Right cardiac atrium (tissue), 5 donors: ENCODE results near the gene ATXN2. TPM values are rescaled to one million over a fixed set of nuclear protein-coding genes. Genes with fewer than 3 reads are reported as not detected.
A peak's percentile ranks its signal among the peaks of the same experiment; 100 is the strongest.

Source experiments
- ATAC-seq, 2 donors: fragments of 200-7000 bp; cut with Tn5 transposase; one replicate each; pipeline versions ENCODE4 v1.8.0 to v1.9.1; 2020; ENCODE audit warnings: moderate library complexity in 2 of 2, mild to moderate bottlenecking in 1 of 2
- DNase-seq, 3 donors: peaks; one replicate each; pipeline ENCODE4 v3.0.0-alpha.2; 2020
- H3K27ac ChIP-seq: one replicate; pipeline ENCODE4 v1.5.1; 2013; ENCODE audit warnings: mild to moderate bottlenecking, low read length, control low read depth, moderate library complexity
- H3K27me3 ChIP-seq: one replicate; pipeline ENCODE4 v1.6.1; 2013; ENCODE audit not compliant: control insufficient read depth, insufficient read depth
- H3K4me1 ChIP-seq: one replicate; pipeline ENCODE4 v1.6.1; 2013; ENCODE audit warnings: low read length; ENCODE audit not compliant: control insufficient read depth, insufficient read depth
- H3K4me3 ChIP-seq: one replicate; pipeline ENCODE4 v1.5.1; 2013; ENCODE audit warnings: low read length, control low read depth
- H3K9me3 ChIP-seq: one replicate; pipeline ENCODE4 v1.6.1; 2013; ENCODE audit warnings: low read length; ENCODE audit not compliant: control insufficient read depth
- WGBS: extraction: QIAGEN DNeasy Blood & Tissue Kit; methylation state at CpG from one replicate; pipeline ENCODE4 v1.1.7; 2013; 5-methylcytosine and 5-hydroxymethylcytosine counted together
- intact Hi-C, 4 donors: fragments of 100-400 bp; cut with DNase I; formaldehyde crosslinking; loops; one replicate each; pipeline versions ENCODE4 v1.11.0 to v1.14.0; 2022 to 2023
- polyA plus RNA-seq: library from polyadenylated mRNA; stranded (reverse); fragments of 200-250 nt; gene quantifications from one replicate; pipeline ENCODE4 v1.2.3, GENCODE V29; 2013
- total RNA-seq, 4 donors: library from RNA; stranded (reverse); fragmentation: NEBNext Ultra II Directional; extraction: Animal tissue kit (Norgen Biotek cat#: 25700); gene quantifications; one replicate each; pipeline ENCODE4 v1.2.1, GENCODE V29; 2021
- donor health status: healthy with polysubstance abuse.
- donor health status: DM: no; HTN: yes; CAD: no.
- donor health status: DM: no; HTN: no; CAD: no.
- donor health status: DM: no; HTN: yes; CAD: no; lungs with severe emphysema.
- donor health status: DM: yes; HTN: yes; CAD: no.

The ATXN2 gene
- total and polyA plus RNA-seq, 5 donors = 27.4 to 57.2 (median 56.8) TPM

DNA sequence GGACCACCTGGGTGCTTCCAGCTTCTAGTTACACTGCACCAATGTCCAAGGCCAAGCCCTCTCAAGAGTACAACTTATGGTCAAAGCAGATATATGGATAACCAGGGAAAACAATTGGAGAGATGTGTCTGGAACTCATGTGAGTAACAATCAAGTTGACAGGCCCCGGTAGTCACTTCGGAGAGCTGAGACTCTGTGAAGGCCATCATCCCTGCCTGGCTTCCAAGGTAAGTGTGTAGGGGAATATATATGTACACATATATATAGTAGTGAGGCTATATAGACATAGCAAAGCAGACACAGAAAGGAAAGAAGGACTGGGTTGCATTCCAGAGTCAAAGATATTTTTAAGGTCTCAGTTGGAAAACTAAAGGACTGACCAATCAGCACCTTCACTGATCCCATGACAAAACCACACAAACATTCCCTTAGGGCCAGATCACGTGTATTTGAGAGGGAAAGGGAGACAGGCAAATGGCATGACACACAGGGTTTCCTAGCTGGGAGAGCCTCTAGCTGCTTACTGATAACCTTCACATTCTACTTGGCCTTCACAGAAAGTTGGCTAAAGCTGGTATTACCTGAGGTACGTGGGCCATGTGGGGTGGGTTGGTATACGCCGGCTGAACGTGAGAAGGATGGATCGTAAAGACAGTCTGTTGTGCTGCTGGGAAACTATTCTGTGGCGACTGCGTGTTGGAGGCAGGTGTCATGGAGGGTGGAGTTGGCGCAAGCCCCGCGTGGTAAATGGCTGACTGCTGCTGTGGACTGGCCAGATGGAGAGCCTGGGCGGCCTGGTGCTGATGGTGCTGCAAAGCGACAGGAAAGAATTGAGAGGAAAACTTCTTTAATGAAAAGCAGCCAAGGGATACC lies 143.4 kb downstream of the ATXN2 start:
- ATAC-seq (no peak), DNase-seq (no peak)
- WGBS = 88% methylated on average over 15 of the region's 15 CpGs
- Histone ChIP-seq H3K9me3 (no peaks in the 10 kb centered on the region), H3K4me3 (no peak overlapping the region), H3K4me1 (peaks cover 1% of the 10 kb centered on the region), H3K27ac (no peak overlapping the region), H3K27me3 (no peaks in the 10 kb centered on the region)
- intact Hi-C loops = no loop called here

DNA sequence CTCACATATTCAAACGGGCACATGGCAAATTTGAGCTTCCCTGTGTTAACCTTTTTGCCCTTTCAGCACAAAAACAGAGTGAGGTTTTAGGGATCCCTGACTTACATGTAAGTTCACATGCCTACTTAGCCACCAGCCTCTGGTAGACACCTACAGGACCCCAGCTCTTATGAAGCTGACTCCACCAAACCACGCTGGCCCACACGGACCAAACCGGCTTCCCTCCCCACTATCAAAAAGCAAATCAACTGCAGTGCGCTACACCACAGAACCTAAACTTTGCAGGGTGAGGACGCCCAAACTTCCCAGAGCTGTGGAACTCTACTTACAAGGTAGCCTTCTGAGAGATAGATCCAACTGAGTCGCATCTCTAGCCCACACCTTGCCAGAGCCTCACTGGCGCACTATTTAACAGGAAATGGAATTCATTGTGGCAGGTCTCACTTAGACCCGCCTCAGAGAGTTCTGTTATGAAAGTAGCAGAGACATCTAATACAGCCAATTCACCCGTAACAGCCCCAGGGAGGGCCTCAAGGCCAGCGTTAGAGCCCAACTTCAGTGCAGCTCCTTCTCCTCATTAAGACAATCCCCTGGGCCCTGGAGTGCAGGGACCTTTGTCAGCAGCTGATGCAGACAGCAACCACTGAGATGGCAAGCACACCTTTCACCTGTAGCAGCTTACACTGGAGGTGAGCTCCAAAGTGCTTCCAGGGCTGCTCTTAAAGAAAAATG lies 144.2 kb downstream of the ATXN2 start:
- ATAC-seq = no peak
- Histone ChIP-seq H3K9me3 (no peaks in the 10 kb centered on the region), H3K4me3 (no peak overlapping the region), H3K4me1 (peaks cover 2% of the 10 kb centered on the region), H3K27me3 (no peaks in the 10 kb centered on the region), H3K27ac (no peak overlapping the region)
- intact Hi-C loops = loop anchor here in 2 of 4 donors (5.0 kb wide), 1 partner anchor 58 kb away; no protein-coding TSS in a partner anchor
- 75% methylated on average over 11 of the region's 11 CpGs for WGBS
- DNase-seq = no peak

DNA sequence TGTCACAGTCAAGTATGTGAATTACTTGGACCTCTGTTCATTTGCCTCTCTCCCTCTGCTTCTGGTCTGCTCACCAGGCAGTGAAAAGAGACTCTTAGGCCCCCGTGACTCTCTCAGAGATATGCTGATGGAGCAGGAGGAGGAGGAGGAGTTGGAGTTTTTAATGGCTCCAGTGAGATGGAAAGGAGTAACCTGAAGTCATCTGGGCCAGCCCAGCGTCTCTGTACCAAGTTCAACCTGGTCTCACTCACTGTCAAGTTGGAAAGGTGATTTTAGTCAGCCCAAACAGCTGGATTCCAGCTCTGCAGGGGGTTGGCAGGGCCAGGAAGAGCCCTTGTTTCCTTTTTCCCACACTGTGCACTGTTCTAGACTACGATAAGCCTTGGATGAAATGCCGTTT lies 144.8 kb downstream of the ATXN2 start:
- WGBS = 57% methylated on average over 4 of the region's 4 CpGs
- intact Hi-C loops = loop anchor here in 2 of 4 donors (5.0 kb wide), 1 partner anchor 57 kb away; no protein-coding TSS in a partner anchor
- no peak for DNase-seq

DNA sequence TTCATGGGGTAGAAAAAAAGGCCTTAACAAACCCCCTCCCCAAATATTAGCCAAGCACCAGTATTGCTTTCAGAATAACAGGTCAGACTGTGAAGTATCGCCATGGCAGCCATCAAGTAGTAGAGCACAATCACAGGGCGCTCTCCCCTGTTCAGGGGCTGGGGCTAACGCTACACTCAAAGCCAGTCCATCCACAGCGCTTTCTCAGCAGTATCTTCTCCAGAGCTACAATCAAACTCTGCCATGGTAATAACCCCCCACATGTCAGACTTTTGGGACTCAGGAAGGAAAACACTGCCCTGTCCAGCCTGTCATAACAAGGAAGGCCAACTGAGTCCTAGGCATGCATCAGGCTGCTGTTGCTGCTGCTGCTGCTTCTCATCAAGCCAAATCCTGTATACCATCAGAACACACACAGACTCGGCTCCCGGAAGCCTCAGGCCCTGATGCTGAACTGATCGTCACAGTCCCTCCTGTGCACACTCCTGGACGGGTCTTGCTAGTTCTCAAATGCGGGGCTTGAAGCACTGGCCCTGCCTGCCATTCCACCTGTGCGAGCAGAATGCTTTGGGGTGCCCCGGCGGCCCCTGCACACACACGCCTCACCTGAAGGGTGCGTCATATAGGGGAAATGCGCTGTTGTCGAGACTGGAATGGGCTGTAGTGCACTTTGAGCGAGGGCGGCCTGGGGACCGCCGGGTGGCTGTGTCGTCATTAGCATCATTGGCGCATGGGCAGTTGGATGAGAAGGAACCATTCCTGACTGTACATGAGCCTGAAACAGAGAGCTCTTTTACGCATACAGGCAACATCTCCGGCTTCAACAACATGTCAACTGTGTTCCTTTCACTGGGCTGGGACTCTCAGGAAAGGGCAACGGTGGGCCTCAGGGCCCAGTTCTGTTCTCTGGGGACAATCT lies 145.8 kb downstream of the ATXN2 start:
- DNase-seq = peak in 1 of 3 donors; percentile 55

More for the DNA sequence above, 144.8 kb downstream of the ATXN2 start:
- Histone ChIP-seq H3K27ac (no peak overlapping the region), H3K27me3 (no peaks in the 10 kb centered on the region), H3K9me3 (no peaks in the 10 kb centered on the region), H3K4me1 (peaks cover 4% of the 10 kb centered on the region), H3K4me3 (no peak overlapping the region)
- ATAC-seq = no peak

DNA sequence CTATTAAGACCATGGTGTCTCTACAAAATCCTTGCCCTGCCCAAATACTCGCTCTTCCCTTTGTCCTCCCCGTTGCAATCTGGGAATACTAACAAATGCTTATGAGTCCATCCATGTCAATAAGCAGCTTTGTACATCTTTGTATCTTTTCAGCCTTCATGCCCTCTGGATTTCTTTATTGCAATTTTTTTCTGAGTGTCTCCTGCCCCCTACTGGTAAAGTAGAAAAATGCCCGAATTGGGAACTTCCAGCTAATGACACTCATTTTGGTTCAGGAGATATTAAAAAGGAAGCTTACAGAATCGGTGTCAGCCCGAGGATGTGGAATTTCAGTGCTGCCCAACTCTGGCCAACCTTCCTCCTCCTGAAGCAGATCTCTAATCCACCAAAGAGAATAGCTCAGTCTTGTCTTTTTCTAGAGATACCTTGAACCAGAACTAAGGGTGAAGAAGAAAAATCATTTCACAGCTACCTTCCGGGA lies 147.4 kb downstream of the ATXN2 start:
- WGBS = 35% methylated on average over 6 of the region's 6 CpGs
- ATAC-seq = no peak
- no peak overlapping the region for H3K27ac ChIP-seq

More for the DNA sequence above, 145.8 kb downstream of the ATXN2 start:
- H3K9me3 ChIP-seq = no peaks in the 10 kb centered on the region
- H3K4me1 ChIP-seq = peaks cover 4% of the 10 kb centered on the region
- H3K27me3 ChIP-seq = no peaks in the 10 kb centered on the region
- 91% methylated on average over 25 of the region's 25 CpGs for WGBS
- H3K27ac ChIP-seq = no peak overlapping the region
- no peak for ATAC-seq
- no peak overlapping the region for H3K4me3 ChIP-seq
- intact Hi-C loops = loop anchor here in 2 of 4 donors (5.0 kb wide), 1 partner anchor 56 kb away; no protein-coding TSS in a partner anchor

DNA sequence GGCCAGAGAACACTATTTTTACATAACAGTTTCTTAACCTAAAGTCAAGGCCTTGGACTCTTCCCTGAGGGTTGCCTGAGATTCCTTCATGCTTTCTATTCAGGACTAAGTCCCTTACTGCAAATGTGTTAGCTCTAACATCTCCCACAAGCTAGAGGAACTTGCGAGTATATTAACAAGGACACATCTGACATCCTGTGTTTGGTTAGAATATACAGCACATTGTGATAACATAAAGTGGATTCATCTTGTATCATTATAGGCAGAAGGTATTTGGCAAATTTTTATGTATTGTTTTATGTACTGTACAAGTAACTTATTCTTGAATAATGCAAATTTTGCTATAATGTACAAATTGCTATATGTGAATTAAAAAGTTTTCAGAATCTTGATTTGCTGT lies 147.9 kb downstream of the ATXN2 start:
- 54% methylated on average over 1 of the region's 1 CpG for WGBS
- H3K4me1 ChIP-seq = peaks cover 9% of the 10 kb centered on the region
- no peak overlapping the region for H3K4me3 ChIP-seq
- intact Hi-C loops = loop anchor here (2.0 to 5.0 kb wide), 2 partner anchors 54 kb away; no protein-coding TSS in a partner anchor
- ATAC-seq (no peak), DNase-seq (no peak)
- H3K27ac ChIP-seq = no peak overlapping the region
- no peaks in the 10 kb centered on the region for H3K27me3 ChIP-seq
- no peaks in the 10 kb centered on the region for H3K9me3 ChIP-seq

More for the DNA sequence above, 147.4 kb downstream of the ATXN2 start:
- Histone ChIP-seq H3K9me3 (no peaks in the 10 kb centered on the region), H3K4me3 (no peak overlapping the region), H3K27me3 (no peaks in the 10 kb centered on the region), H3K4me1 (peaks cover 5% of the 10 kb centered on the region)
- peak in 1 of 3 donors; percentile 50 for DNase-seq
- intact Hi-C loops = loop anchor here (2.0 to 5.0 kb wide), 2 partner anchors 54 to 55 kb away; no protein-coding TSS in a partner anchor

DNA sequence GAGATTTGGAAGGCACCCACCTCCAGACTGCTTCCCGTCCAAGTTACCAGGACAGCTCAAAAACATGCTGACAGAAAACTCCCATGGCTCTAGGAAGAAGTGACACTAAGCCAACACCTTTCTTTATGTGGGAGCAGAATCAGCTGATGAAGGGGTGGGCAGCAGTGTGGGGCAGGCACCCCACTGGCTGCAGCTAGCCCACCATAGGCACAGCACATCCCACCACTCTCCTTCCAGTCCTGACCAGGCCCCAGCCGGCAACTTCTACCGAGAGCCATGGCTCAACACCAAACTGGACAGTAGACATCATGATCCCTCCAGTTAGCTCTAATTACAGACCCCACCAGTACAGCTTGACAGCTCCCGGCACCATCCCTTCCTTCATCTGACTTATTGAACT lies 148.4 kb downstream of the ATXN2 start:
- Histone ChIP-seq H3K27me3 (no peaks in the 10 kb centered on the region), H3K4me3 (no peak overlapping the region), H3K9me3 (no peaks in the 10 kb centered on the region), H3K4me1 (peaks cover 13% of the 10 kb centered on the region), H3K27ac (peak overlapping the region; percentile 25)
- no peak for DNase-seq
- intact Hi-C loops = loop anchor here (2.0 to 5.0 kb wide), 2 partner anchors 53 to 54 kb away; no protein-coding TSS in a partner anchor
- no peak for ATAC-seq
- WGBS = 62% methylated on average over 4 of the region's 4 CpGs

DNA sequence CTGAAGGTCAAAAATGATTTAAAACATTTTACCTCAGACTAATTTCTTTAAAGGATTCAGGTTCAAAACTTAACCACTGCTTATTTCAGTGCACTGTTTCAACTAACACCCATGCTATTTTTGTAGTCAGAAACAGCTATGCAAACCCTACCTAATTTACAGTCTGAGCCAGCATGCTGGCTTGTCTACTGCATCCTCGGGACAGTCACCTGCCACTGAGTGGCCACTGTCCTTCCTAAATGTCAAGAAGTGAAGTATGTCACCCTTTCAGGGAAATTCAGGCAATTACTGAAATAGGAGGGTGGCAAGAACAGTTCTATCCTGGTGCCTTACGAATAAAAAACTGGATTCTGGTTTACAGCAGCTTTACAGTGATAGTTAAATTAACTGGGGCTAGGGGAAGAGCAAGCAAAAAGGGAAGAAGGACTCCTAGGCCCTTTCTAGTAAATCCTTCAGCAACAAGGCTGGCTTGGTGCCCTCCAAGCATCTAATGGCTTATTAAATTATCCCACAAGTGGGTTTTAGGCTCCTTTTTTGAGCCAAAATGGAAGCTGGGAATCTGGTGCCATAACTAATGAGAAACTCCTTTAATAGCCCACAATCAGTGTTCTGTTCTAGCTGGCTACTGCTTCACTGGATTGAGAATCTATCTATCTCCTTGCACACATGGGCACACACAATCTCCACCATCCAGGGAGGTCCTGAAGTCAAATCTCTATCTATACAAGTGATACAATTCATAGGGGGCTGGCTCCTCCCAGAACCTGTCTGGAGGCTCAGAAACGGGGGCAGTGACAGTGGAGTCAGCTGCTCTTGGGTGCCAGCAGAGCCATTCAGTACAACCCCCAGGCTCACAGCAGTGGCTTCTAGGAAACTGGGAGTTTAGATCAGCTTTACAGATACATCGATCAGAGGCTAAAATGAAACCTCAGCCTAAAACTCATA lies 150.0 kb downstream of the ATXN2 start:
- DNase-seq = no peak
- no peak for ATAC-seq
- intact Hi-C loops = loop anchor here in 1 of 4 donors (5.0 kb wide), 1 partner anchor 42 kb away; the partner anchor contains the start of gene SH2B3
- 57% methylated on average over 4 of the region's 4 CpGs for WGBS
- Histone ChIP-seq H3K27me3 (no peaks in the 10 kb centered on the region), H3K4me1 (peaks cover 24% of the 10 kb centered on the region), H3K9me3 (no peaks in the 10 kb centered on the region), H3K27ac (peak overlapping the region; percentile 74), H3K4me3 (no peak overlapping the region)

DNA sequence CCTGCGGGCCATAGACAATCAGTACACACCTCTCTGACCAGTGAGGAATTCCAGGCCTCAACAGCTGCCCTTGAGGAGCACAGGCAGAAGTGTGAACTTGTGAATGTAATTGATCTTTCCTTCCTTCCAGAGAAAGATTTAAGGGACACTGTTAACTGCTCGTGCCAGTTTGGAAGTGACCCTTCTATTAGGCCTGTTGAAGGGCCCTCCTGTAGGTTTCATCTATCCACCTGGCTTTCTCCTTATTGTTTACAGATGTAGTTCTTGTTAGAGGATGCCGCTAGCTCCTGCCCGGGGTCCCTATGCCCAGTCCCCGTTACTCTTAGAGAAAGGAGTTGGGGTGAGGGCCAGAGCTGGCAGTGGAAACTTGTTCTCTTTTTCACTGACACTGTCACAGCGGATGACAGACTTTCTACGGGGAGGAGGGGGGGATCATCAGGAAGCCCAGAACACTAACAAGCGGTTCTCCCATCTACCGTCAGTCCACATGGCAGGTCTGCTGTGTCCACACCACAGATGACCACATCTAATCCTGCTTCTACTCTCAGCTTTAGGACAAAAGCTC lies 150.8 kb downstream of the ATXN2 start:
- H3K27me3 ChIP-seq = no peaks in the 10 kb centered on the region
- 53% methylated on average over 9 of the region's 9 CpGs for WGBS
- intact Hi-C loops = loop anchor here in 1 of 4 donors (5.0 kb wide), 1 partner anchor 41 kb away; the partner anchor contains the start of gene SH2B3
- H3K27ac ChIP-seq = peak overlapping the region; percentile 58
- H3K9me3 ChIP-seq = no peaks in the 10 kb centered on the region
- ATAC-seq (no peak), DNase-seq (no peak)
- peaks cover 24% of the 10 kb centered on the region for H3K4me1 ChIP-seq
- H3K4me3 ChIP-seq = no peak overlapping the region
